ENCODE data around the gene RCOR2.

Gene RCOR2

DNA sequence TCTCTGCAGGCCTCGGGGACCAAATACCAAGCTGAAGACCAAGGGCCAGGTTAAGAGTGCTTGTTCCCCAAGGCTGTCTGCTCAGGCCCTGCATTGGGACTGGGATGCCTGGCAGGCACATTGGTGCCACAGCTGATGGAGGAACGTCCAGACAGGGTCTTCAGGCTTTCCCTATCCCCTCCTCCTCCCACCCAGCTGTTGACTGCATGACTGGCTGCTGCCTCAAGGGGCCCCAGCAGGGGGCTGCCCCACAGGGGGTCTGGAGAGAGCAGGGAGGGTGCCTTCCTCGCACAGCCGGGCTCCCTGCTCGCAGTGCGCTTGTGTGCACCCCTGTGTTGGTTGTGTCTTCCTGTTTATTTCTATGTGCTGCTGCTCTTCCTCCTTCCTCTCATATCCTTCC lies 9.9 kb downstream of the RCOR2 start:
- no peak for TF ChIP-seq GATA2 (IDR thresholded peaks at IDR 0.05; ENCODE audit: low read depth, low read length)
- no peak for TF ChIP-seq GATA3 (IDR thresholded peaks at IDR 0.05; ENCODE audit: low read depth, low read length)

DNA sequence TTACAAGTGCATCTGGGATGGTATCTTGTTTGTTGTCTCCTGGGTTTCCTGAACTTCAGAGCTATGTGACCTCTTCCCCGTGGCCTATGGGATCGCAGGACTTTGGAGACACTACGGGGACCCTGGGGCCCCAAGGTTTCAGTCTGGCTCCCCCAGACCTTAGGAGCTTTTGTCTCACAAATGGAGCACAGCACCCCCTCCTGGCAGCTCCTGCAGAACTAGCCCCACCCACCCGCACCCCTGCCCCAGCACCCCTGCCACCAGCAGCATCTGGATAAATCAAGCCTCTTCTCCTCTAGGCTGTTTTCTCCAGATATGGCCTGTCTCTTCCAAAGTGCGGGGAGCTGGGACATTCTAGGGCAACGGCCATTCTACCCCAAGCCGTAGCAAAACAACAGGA lies 10.4 kb downstream of the RCOR2 start:
- TF ChIP-seq GATA2 (IDR thresholded peaks at IDR 0.05; ENCODE audit: low read depth, low read length) (no peak), GATA3 (IDR thresholded peaks at IDR 0.05; ENCODE audit: low read depth, low read length) (no peak)

DNA sequence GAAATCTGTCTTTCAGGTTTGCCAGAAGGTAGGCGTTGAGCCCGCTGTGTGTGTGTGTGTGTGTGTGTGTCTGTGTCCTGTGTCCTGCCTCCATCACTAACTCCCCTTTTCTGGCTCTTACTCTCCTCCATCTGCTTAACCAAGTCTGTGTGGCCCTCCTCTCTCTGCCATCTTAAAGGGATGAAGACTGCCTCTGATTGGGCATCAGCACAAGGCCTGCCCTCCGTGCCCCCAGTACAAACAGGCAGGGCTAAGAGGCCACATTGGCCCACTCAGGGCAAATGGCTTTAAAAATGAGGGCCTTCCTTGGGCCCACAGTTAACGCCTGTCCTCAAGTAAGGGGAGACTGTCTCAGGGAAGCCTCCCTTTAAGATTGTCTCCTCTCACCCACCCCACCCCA lies 10.9 kb downstream of the RCOR2 start:
- TF ChIP-seq GATA3 (IDR thresholded peaks at IDR 0.05; ENCODE audit: low read depth, low read length), result no peak
- TF ChIP-seq GATA2 (IDR thresholded peaks at IDR 0.05; ENCODE audit: low read depth, low read length), result no peak

DNA sequence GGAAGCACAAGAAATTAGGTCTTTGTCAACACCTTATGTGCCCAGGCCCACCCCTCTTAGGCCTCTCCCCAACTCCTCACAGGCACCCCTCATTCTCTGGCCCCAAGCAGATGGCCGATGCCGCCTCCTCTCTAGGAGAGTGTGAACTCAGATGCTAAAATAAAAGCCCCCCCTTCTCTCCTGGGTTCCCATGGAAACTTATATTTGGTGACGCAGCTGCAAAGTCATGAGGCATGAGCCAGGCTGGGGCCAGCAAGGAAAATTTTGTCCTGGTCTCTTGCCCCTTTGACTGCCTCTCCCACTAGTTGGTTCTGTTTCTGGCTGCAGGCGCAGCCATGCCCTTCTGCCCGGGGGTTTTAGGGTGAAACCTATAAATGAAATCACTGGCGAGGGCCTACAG lies 11.8 kb downstream of the RCOR2 start:
- TF ChIP-seq GATA2 (IDR thresholded peaks at IDR 0.05; ENCODE audit: low read depth, low read length), result no peak
- no peak for TF ChIP-seq GATA3 (IDR thresholded peaks at IDR 0.05; ENCODE audit: low read depth, low read length)

DNA sequence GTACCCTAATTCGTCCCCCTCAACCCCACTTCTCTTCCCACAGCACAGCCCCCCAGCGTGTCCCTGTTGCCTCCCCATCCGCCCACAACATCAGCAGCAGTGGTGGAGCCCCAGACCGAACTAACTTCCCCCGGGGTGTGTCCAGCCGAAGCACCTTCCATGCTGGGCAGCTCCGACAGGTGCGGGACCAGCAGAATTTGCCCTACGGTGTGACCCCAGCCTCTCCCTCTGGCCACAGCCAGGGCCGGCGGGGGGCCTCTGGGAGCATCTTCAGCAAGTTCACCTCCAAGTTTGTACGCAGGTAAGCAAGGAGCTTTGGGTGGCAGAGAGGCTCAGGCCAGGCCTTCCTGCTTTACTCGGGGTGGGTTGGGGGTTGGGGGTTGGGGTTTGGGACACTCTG lies 12.2 kb downstream of the RCOR2 start:
- TF ChIP-seq GATA2 (IDR thresholded peaks at IDR 0.05; ENCODE audit: low read depth, low read length) (no peak), GATA3 (IDR thresholded peaks at IDR 0.05; ENCODE audit: low read depth, low read length) (no peak)

DNA sequence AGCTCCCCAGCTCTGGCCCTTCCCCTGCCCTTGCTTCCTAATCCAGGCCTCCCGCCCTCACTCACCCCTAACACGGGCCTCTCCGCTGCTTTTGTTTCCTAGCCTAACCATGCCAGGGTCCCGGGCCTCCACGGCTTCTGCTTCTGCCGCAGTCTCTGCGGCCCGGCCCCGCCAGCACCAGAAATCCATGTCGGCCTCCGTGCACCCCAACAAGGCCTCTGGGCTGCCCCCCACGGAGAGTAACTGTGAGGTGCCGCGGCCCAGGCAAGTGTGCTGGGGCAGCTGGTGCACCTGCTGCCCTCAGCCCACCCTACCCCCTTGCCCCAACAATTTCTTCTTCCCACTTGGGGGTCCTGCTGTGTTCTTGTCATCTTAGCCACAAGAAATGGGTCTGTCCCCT lies 13.1 kb downstream of the RCOR2 start:
- no peak for TF ChIP-seq GATA2 (IDR thresholded peaks at IDR 0.05; ENCODE audit: low read depth, low read length)
- TF ChIP-seq GATA3 (IDR thresholded peaks at IDR 0.05; ENCODE audit: low read depth, low read length), result no peak

DNA sequence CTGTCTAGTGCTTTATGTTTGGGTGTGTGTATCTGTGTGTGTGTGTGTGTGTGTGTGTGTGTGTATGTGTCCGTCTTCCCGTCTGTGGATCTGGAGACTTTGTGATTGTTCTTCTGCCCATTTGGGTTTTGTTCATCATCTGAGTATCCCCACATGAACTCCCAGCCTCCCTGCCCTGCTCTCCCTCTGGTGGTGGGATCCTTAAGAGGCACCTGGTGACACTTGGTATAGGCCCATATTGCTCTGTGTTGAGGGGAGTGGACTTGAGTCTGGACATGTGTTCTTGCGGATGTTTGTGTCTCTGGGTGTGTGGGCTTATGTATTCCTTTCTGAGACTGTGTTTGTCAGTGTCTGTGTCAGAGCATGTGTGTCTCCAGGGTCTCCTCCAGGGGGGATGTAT lies 15.3 kb downstream of the RCOR2 start:
- no peak for TF ChIP-seq GATA2 (IDR thresholded peaks at IDR 0.05; ENCODE audit: low read depth, low read length)
- no peak for TF ChIP-seq GATA3 (IDR thresholded peaks at IDR 0.05; ENCODE audit: low read depth, low read length)

DNA sequence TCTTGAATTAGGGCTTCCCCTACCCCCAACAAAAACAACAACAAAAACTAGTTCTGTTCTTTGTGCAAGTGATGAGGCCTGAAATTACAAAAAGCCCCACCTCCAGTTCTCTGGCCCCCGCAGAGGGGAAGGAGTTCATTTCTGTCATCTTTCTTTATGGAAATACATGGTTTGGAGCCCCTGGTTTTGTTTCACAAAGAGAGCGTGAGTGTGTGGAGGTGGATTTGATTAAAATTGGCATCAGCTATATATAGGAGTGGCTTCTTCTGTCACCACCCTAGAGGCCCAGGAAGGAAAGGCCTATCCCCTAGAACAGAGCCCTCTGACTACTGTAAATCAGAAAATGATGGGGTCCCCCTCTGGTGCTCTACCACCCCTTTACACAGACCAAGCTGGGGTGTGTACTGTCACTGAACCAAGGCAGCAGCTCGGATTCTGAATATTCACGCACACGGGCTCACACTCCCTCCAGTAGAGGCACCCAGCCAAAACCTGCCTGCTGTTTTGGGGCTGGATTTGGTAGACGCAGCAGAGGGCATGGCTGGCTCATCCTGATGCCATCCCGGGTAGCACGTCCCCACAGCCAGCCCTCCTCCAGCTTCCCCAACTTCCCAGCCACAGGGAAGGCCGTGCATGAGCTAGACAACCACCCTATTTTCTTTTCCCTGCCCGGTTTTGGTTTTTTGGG lies 19.4 kb downstream of the RCOR2 start:
- TF ChIP-seq GATA2 (IDR thresholded peaks at IDR 0.05; ENCODE audit: low read depth, low read length), result no peak
- no peak for TF ChIP-seq GATA3 (IDR thresholded peaks at IDR 0.05; ENCODE audit: low read depth, low read length)

DNA sequence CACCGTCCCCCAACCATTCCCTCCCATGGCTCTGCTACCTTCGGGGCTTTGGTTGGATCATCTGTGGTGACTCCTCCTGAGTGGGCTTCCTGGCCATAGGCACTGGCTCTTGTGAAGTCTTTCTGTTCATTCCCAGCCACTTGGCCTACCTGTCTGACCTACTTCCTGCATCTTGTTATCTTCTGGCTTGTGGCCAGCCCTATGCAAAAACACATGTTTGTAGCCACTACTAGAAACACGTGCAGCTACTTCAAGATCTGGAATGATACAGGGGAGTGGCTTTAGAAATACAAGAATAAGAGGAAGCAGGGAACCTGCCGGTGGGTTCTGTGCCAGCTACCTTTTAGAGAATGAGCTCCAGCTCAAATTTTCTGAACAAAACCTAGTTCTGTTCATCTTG lies 20.9 kb downstream of the RCOR2 start:
- no peak for TF ChIP-seq GATA3 (IDR thresholded peaks at IDR 0.05; ENCODE audit: low read depth, low read length)
- TF ChIP-seq GATA2 (IDR thresholded peaks at IDR 0.05; ENCODE audit: low read depth, low read length), result no peak

DNA sequence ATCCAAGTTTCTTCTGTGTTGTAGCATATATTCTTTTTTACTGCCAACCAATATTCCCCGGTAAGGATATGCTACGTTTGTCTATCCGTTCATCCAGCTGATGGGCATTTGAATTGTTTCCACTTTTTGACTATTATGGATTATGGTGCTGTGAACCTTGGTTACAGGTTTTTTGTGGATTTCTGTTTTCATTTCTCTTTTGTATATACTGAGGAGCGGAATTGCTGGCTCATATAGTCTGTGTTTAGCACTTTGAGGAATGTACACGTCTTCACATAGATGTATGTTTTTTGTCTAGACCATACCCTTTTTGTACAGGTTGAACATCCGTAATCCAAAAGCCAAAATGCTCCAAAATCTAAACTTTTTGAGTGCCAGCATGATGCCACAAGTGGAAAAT lies 23.6 kb downstream of the RCOR2 start:
- TF ChIP-seq GATA3 (IDR thresholded peaks at IDR 0.05; ENCODE audit: low read depth, low read length) (no peak), GATA2 (IDR thresholded peaks at IDR 0.05; ENCODE audit: low read depth, low read length) (no peak)

DNA sequence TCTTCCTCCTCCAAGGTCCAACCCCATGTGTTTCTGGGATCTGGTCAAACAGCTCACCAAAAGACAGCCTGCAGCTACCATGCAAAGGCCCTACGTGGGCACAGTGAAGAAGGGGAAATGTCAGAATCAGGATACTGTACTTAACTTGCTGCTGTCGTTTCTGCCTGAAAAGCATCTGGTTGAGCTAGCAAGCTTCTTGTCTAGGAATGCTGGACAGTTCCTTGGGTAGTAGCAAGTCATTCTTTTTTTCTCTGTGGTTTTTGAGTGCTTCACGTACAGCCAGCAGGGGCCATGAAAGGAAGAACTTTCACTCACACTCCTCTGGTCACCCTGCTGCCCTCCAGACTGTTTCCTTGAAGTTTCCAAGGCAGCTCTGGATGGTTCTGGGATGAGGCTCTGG lies 24.7 kb downstream of the RCOR2 start:
- TF ChIP-seq GATA3 (IDR thresholded peaks at IDR 0.05; ENCODE audit: low read depth, low read length) (no peak), GATA2 (IDR thresholded peaks at IDR 0.05; ENCODE audit: low read depth, low read length) (no peak)

DNA sequence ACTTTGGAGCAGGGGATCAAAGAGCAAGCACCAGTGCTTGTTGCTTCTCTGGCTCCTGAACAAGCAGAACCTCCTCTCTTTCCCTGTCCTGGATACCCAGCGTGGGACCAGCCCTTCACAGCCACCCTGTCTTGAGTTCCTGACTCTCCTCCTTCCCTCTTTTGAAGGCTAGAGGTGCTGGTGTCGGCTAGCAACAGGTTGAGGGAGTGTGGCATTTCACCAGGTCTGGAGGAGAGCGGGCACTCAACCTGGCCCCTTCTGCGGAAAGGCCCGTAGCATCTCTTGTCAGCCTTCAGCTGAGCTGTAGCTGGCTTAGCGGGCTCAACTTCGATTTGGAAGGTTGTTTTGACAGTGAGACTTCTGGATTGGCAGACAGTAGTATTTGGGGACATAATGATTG lies 26.6 kb downstream of the RCOR2 start:
- TF ChIP-seq GATA2 (IDR thresholded peaks at IDR 0.05; ENCODE audit: low read depth, low read length) (no peak), GATA3 (IDR thresholded peaks at IDR 0.05; ENCODE audit: low read depth, low read length) (no peak)

DNA sequence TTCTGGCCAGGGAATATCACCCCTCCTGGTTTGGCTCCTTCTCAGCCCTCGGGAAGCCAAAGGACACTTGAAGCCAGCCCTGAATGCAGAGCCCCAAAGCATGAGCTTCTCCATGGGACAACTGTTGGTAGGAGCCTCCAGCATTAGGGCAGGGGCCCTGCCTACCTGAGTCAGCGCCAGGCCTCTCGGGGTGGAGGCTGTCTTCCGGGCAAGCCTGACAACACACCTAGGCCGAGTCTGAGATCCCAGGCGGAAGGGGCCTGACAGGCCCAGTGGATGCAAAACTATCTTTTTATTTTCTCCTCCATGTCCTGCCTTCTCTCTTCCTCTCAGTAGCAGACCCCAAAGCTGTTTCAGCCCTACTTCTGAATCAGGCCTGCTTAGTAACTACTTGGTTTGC lies 27.6 kb downstream of the RCOR2 start:
- TF ChIP-seq GATA2 (IDR thresholded peaks at IDR 0.05; ENCODE audit: low read depth, low read length) (no peak), GATA3 (IDR thresholded peaks at IDR 0.05; ENCODE audit: low read depth, low read length) (no peak)

DNA sequence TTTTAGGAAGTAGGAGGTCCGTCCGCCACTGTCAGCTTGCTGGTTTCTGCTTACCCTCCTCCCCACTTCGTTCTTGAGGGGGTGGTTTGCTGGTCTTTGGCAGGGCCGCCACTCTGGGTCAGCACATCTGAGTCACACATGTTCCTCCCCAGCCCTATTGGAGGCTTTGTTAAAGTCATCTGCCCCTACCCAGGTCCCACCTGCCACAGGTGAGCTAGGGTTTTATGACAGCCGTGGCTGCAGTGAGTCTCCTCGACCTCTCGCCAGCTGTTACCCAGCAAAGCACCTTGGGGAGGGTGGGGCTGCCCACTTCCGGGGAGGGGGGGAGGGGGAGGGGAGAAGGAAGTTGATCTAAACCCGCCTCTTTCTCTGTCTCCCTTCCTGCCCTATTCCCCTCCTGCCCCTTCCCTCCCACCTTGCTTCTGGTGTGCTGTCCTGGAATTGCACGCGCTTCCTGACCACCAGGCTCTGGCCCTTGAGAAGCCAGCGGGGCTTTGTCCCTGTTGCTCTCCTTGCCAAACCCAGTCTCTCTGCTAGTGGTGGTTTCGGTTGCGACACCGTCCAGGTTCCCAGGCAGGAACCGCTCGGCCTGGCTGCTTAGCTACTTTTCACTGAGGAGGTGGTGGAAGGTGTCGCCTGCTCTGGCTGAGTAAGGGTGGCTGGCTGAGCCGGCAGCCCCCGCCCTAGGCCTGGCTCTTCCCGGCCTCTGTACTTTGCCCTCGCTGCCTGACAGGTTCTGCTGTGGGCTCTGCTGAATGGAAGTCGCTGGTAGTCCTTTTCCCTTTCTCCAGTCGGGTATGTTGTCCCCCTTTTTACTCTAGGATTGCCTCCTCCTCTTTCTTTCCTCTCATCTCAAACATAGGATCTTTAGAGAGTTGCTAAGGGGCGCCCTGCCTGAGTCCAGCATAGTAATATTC lies 28.5 kb downstream of the RCOR2 start:
- TF ChIP-seq GATA2 (IDR thresholded peaks at IDR 0.05; ENCODE audit: low read depth, low read length), result no peak
- TF ChIP-seq GATA3 (IDR thresholded peaks at IDR 0.05; ENCODE audit: low read depth, low read length), result no peak

Measured in SH-SY5Y (cell line).